Right hindlimb (tissue), 1 donor: ENCODE measurements around the gene PACS1.
"Not testable (repeated sequence)": the region's sequence is repeated elsewhere in the genome, so short reads cannot be mapped to it uniquely, and the experiment has no call there.

ENCODE experiments used
- DNase-seq: peaks from one replicate; pipeline ENCODE4 v3.0.0-alpha.2; 2018

Gene PACS1

DNA sequence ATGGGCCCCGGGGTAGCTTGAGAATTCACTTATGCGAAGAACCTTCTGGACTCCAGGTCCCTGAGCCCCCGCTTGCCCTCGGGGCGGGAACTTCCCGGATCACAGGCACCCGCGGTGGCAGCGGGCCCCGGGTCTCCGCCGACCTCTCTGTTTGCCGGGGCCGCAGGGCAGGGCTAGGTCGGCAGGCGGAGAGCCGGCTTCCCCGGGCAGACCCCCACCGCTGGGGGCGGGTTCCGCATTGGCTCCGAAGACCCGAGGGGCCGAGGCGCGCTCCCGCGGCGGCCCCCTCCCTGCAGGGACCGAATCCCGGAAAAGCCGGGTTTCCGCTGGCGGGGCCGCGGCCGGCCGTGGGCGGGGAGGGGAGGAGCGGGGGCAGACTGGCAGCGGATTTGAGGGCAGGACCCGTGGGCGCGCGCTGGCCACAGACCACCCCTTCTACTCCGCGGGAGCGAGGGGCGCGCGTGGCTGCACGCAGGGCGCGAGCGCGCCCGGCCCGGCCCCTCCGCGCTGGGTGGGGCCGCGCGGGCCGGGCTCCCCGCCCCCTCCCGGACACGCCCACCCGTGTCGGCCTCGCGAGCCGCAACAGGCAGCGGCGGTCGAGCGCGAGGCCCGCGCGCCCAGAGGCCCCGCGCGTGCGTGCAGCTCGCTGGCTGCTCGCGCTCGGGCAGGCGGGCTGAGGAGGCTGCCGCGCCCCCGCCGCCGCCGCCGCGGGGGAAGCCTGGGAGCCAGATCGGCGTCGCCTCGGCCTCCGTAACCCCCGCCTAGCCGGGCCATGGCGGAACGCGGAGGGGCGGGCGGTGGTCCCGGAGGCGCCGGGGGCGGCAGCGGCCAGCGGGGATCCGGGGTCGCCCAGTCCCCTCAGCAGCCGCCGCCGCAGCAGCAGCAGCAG lies at the start of gene PACS1:
Gene PACS1, plus strand, starts transcription at position 558 of the 889 bp plus-strand sequence. Its CDS starts 215 bp downstream, at position 773.
- DNase-seq: peak; percentile 91

DNA sequence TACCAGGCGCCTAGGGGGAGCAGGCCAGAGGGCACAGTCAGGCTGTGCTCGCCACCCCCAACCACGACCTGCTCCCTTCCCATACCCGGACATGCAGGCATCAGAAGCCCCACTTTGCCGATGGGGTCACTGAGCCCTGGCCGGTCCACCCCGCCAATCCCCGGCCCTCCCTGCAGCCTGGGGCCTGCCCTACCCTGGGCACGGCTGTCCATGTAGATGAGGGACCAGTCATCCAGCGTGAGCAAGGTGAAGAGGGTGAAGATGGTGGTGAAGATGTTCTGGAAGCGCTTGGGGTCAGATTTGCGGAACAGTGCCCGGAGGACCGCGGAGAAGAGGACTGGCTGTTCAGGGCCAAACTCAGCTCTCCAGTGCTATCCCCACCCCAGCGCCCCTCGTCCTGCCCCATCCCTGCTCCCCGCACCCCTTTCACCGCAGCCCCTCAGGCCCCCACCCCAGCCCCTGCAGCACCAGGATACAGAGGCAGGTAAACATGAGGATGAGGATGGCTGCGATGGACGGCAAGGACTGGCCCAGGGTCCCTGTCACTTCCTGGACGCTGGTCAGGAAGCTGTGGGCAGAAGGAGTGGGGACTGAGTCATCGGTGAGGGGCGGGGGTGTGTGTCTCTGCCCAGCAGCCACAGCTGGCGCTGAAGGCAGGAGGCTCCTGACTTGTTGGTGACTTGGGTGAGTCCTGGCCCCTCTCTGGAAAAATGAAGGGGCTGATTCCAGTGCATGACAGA lies 49.3 kb upstream of the PACS1 start:
- DNase-seq: no peak

DNA sequence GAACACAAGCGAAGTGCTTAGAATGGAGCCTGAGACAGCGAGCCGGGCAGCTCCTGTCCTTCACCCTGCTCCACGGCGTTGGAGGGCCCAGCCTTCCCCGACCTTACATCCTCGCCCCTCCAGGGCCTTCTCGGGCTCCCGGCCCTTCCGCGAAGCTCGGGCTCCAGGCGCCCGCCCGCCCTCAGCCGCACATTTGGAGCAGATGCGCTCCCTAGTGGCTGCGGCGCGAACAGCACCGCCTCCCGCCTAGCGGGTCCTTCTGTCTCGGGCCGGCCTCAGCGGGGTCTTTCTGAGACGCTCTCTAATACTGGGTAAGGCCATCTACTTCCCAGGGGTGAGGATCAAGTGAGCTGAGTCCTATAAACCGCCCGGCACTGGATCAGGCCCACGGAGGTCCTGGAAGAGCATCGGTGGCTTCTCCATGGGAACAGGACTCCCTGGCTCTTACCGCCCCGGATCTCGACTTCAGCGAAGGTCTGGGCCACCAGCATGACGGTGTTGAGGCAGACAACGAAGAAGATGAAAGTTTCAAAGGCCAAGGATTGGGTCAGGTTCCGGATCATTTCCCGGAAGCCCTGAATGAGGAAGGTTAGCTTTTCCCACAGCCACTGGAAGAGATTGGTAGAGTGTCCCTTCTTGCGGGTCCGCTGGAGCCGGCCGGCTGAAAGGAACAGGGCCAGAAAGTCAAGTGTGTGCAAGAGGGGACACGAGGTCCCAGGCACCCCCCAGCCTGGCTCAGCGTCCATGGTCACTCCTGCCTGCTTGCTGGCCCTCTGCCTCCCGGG lies 47.5 kb upstream of the PACS1 start:
- peak; percentile 77 for DNase-seq

DNA sequence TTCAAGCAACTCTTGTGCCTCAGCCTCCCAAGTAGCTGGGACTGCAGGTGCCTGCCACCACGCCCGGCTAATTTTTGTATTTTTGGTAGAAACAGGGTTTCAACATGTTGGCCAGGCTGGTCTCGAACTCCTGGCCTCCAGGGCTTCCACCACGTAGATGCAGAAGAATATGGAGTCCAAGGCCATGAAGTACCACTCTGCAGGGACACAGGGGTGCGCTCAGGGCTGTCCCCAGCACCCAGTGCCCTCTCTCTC lies 47.0 kb upstream of the PACS1 start:
- DNase-seq: not testable (repeated sequence)

DNA sequence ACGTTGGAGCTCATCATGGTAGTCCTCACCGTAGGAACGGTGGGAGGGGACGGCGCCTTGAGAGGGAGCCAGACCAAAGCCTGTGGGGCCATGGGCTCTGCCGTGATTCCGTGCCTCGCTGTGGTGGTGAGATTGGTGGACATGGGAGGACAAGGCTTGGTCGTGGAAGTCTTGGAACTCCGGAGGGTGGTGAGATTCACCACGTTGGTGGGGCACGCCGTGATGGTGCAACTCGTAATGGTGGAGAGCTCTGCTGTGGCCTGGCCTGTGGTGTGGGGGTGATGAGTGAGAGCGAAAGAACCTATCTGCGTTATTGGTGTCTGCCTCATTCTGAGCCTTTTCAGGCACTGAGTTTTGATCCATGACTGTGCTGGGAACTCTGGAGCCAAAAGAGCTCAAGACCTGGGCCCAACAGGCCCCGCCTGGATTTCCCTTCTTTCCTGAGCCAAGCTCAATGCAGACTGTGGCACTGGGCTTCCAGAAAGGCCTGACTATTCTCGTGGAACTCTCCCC lies 44.0 kb upstream of the PACS1 start, which contains the start of gene CATSPER1:
Gene CATSPER1, minus strand, starts transcription at position 463 of the 513 bp plus-strand sequence. Its CDS starts 100 bp downstream, at position 363.
- no peak for DNase-seq

DNA sequence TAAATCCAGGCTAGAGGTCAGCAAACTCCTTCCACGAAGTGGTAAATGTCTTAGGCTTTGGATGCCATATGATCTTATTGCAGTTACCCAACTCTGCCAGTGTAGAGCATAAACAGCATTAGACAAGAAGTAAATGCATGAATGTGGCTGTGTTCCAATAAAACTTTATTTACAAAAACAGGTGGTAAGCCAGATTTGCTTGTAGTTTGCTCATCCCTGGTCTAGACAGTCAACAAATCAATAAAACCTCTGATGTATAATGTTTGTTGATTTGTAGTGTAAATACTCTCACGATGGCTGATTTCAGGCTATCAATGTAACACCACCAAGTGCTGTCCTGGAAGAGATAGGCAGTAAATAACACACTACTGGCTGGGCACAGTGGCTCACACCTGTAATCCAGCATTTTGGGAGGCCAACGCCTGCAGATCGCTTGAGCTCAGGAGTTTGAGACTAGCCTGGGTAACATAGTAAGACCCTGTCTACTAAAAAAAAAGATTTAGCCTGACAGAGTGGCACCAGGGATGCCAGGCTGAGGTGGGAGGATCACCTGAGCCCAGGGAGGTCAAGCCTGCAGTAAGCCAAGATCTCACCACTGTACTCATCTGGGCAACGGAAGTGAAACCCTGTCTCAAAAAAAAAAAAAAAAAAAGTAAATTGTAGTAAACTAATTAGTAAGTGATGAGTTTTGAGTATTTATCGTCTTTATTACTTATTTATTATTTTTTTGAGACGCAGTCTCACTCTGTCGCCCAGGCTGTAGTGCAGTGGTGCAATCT lies 36.9 kb upstream of the PACS1 start:
- no peak for DNase-seq

DNA sequence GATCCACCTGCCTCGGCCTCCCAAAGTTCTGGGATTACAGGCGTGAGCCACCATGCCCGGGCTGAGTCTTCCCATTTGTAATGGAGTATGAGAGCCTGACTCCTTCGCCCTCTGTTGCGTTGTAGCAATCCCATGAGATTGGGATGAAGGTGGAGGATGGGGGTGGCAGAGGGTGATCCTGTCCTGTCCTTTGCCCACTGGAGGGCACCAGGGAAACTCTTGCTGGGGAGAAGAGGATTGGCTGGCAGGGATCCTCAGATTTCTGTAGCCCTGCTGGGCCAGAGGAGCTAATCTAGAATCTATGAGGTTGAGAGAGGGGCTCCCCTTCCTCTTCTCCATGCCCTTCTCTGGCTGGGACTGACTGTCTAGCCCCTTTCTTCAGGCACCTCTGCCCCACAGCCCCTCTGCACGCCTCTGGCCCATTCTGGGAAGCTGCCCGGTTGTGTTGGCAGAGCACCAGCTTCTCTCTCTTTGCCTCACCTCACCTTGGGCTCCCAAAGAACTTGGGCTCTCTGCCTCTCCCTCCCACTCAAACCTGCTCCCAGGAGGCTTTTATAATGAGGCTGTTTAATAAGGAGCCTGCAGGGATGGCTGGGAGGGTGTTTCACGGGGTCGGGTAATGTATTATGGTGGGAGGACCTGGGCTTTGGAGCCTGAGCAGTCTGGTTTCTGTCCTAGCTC lies 34.3 kb upstream of the PACS1 start:
- no peak for DNase-seq

DNA sequence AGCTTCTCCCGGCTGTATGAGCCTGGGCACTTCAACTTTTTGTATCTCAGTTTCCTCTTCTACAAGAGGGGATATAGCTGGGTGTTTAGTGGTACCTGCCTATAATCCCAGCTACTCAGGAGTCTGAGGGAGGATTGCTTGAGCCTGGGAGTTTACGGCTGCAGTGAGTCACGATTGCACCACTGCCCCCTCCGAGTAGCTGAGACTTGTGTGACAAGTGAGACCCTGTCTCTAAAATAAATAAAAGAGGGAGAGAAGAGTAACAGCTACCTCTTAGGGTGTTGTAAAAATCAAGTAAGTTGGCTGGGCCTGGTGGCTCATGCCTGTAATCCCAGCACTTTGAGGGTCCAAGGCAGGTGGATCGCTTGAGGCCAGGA lies 33.8 kb upstream of the PACS1 start:
- no peak for DNase-seq

DNA sequence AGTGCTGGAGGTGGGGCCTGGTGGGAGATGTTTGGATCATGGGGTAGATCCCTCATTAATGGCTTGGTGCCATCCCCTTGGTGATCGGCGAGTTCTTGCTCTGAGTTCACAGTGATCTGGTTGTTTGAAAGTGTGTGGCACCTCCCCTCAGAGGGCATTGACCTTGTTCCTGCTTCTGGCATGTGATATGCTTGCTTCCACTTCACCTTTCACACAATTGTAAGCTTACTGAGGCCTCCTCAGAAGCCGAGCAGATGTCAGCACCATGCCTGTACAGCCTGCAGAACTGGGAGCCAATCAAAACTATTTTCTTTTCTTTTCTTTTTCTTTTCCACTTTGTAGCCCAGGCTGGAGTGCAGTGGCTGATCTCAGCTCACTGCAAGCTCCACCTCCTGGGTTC lies 32.7 kb upstream of the PACS1 start:
- no peak for DNase-seq

DNA sequence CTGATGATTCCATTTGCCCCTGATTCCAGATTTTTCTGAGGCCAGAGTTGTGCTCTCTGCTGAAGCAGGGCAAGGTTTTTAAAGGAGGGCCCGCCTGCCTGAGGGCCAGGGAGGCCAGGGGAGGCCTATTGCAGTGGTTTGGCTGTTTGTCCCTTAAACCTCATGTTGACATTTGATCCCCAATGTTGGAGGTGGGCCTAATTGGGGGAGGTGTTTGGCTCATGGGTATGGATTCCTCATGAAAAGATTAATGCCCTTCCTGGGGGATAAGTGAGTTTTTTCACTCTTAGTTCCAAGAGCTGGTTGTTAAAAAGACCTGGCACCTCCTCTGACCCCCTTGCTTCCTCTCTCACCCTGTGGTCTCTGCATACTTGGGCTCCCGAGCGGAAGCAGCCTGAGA lies 30.3 kb upstream of the PACS1 start:
- DNase-seq: no peak

DNA sequence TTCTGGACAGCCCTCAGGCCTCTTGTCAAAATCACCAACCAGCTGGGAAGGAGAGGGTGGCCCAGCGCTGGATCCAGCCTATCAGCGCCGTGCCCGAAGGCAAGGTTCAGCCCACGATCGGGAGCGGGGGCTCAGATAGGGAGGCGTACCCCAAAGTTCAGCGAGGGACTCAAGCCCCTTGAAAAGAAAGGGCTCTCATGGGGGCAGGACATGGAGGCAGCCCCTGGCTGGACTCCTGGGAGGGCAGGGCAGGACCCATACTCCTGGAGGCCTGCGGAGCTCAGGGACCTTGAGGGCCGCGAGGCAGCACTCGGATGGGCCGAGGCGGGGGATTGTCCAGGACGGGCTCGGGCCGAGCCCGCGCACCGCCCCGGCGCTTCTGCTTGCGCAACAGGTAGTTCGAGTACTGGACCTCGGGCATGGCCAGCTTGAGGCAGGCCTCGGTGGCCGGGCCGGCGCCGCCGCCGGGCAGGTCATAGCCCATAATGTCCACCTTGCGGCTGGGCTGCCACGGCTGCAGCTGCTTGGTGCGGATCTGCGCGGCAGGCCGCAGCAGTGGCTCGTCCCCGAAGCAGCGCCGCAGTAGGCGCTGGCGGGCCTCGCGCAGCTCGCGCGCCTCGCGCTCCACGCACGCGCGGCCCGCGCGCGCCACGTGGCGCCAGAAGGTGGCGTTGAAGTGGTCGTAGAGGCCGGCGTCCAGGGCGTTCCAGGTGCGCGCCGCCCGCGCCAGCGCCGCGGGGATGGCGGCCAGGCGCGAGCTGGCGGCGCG lies 27.7 kb upstream of the PACS1 start:
- no peak for DNase-seq

DNA sequence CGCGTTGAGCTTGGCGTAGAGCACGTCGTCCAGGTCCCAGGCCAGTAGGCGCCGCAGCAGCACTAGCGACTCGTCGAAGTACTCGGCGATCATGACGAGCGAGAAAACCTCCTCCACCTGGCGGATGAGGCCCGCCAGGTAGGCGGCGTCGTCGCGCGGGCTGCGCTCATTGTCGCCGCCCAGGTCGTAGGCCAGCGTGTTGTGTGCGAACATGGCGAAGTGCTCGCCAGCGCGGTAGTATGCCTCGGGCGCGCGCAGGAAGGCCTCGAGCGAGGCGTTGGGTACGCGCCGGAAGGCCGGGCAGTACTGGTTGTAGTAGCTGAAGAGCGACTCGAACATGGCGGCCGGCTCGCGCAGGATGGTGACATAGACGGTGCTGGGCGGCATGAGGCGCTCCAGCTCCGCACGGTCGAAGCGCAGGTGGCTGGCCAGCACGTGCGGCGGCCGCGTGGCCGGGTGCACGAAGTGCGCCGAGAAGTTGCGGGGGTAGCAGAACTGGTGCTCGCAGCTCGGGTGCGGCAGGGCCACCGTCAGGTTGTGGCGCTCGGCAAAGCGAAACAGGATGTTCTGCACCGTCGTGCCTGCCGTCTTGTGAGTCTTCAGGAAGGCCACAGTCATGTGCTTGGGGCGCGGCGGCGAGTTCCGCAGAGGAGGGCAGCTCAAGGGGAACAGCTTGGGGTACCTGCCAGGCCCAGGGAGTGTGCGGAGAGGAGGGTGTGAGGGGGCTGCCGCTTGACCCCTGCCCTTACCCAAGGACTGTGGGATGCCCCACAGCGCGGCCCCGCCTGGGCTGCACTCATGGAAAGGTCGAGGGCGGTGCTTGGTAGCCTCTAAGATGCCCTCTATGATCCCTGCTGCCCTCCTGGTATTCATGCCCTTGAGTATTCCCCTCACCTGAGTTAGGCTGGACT lies 26.8 kb upstream of the PACS1 start:
- no peak for DNase-seq

DNA sequence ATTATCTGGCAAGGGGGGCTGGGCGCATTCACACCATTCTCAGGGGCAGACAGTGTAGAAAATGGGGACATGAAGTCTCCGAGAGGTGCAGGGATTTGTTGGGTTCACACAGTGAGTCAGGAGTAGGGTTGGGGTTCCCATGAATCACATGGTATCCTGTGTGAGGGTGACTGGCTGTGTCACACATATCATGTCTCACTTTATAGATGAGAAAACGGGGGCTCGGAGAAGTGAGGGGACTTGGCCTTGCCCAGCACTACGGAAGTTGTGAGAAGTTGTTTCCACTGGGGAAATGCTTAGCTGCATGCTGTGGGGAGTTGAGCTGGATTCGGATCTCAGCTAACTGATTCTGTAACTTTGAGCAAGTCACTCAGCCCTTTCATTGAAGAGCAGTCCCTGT lies 25.3 kb upstream of the PACS1 start:
- DNase-seq: no peak

DNA sequence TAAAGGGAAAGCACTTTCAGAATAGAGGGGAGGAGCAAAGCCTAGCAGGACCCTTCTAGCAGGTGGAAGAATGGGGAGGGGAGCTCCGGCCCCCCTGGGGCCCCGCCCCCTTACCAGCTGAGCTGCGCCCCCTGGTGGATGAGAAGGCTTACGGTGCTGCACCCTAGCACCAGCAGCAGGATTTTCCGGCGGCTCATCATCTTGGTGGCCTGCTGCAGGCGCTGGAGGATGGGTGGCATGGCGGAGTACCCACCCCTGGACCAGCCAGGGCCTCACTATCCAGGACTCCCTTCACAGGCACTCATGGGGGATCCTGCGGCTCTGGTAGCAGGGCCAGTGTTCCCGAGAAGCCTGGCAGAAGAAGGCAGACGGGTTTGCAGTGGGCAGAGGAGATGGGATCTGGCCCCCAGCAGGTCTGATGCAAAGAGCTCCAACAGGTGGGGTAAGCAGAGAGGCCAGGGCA lies 24.9 kb upstream of the PACS1 start:
- peak; percentile 74 for DNase-seq

DNA sequence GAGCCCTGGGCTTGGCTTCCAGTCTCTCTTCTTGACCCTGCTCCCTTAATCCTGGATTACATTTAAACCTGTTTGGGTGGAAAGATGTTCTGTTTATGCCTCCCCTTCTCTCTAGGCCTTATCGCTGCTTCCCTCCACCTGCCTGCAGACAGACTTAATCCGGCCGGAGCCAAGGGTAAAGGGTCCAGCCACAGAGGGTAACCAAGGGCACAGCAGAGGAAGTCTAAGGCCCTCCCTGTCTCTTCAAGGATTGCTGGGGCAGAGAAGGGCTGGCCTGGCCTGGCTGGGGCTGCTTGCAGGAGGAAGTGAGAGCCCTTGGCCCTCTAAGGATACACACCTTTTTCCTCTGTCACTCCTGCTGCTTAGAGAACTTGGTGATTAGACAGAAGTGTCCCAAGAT lies 23.2 kb upstream of the PACS1 start:
- DNase-seq: no peak

DNA sequence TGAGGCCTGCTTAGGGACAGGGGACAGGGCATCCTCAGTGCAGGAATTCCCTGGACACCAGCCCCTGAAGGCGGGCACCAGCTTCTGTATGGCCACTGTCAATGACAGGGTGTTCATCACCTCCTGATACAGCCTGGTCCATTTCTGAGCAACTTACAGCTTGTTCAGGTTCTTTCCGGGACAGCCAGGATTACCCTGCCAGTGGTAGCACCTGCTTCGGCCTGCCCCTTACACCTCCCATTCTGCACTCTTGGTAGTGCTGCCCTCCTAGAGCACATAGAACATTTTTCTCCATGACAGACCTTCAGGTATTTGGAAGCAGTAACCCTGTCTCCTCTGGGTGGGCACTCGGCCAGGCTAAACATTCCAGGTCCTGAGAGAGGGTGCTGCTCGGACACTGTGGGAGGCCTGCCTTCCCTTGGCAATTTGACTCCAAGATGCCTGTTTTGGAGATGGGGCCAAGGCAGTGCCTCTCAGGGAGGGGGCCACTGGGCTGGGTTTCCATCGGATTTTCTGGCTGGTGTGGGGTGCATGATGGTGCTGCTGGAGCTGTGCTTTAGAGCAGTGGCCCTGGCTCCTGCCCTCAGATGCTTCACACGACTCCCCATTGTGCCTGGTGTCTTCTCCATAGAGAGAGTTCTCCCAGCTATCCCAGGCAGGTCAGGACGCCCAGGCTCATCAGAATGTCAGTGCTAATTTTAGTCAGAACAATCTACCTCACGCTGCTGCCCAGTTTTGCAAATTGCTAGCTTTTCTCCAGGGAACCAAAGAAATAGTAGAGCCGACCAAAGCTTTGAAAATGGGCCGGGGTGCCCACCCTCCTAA lies 22.3 kb upstream of the PACS1 start:
- DNase-seq: no peak

DNA sequence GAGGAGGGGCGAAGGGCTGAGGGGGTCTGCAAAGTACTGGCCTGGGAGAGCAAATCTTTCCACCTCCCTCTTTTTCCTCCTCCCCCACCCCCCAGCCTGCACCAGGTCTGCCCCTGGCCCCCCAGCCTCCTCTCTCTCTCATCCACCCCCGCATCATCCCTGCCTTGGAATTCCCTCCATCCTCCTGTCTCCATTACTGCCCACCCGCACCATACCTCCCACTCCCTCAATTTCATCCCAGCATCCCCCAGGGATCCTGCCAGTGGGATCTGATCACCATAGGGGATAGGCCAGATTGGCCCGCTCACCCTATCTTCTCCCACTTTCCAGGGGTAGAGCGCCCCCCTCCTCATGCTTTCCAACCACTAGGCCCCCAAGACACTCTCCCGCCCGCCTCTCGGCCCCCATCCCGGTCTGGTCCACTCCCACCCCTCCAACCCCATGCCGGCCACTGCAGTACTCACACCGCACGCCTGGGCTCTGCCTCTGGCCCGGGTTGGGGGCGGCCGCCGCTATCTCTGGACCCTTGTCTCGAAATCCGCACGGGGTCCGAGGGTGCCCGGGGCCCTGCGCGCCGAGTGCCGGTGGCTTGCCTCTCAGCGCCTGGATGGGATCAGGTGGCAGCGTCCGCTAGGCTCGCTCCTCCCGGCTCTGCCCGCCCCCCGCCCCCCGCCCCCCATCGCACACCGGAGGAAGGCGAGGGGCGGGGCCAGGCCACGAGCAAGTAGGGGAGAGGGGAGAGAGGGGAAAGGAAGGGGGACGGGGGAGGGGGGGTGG lies 21.3 kb upstream of the PACS1 start, which contains the start of gene GAL3ST3:
Gene GAL3ST3, minus strand, starts transcription at position 615 of the 777 bp plus-strand sequence. CDS start 3,746 bp downstream, outside the sequence.
- peak; percentile 51 for DNase-seq
